ENCODE results near the gene KIAA1549.
A peak's percentile ranks its signal among the peaks of the same experiment; 100 is the strongest.

Gene KIAA1549

GRCh38 chr7:138903859-138904435 is 77.2 kb downstream of the KIAA1549 start:
- no peak for DNase-seq (ENCODE audit: low read depth)

DNA sequence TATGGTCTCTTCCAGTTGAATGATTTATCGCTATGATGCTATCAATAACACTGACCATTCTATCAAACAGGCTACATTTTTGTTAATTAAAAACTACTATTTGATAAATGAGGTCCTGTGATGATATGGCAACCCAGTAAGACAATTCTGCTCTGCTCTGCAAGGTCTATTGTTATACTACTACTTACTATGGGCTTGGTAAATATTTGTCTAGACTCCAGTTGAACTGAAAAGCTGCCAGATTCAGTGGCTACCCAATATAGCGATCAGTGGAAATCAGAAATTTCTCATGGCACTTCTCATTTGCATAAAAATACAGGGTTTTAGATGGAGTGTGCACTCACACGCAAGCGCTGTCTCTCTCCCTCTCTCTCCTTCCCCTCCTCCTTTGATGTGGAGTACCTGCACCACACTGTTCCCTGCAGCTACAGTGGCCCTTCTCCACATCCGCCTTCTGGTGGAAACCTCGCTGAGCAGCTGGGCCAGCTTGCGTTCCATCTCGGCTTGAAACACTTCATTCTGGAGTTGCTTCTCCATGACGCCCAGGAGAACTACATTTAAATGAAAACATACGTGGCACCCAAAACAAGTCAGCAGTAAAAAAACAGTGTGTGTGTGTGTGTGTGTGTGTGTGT is 77.9 kb downstream of the KIAA1549 start:
- DNase-seq (ENCODE audit: low read depth): no peak

DNA sequence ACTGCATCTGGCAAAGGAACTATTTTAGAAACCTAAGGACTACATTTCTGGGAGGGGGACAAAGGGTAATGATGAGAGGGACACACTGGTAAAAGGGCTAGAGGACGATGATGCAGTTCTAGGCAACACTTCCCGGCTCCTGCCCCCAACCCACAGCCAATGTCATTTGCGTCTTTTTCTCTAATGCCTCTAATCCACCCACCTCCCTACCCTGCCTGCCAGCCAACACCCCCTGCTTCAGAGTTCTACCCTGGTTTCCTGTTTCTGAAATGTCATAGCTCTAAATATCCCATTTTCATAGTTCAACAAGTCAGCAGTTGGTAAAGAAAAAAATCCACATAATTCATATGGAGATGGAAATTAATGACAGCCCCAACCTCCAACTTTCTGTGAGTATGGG is 79.0 kb downstream of the KIAA1549 start:
- DNase-seq (ENCODE audit: low read depth): no peak

- no peak for DNase-seq (ENCODE audit: low read depth)
Measured at GRCh38 chr7:138900035-138900828, 81.0 kb downstream of the KIAA1549 start.

- DNase-seq (ENCODE audit: low read depth): no peak
Measured at GRCh38 chr7:138898802-138899201, 82.4 kb downstream of the KIAA1549 start.

DNA sequence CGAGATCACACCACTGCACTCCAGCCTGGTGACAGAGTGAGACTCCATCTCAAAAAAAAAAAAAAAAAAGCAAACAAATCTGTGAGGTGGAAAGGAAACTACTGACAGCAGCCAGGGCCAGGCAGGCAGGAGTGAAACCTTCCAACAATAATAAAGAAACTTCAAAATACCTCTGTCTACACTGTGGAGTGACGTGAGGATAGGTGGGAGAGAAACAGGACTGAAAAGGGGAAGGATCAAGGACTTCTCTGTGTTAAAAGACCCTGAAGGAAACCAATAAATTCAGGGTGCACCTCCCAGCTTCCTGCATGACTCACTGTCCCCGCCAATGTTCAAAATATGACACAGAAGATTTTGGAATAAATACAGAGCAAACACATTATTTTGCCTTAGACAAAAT is 82.9 kb downstream of the KIAA1549 start:
- DNase-seq (ENCODE audit: low read depth): no peak

GRCh38 chr7:138895679-138896078 is 85.5 kb downstream of the KIAA1549 start:
- DNase-seq (ENCODE audit: low read depth): no peak

DNA sequence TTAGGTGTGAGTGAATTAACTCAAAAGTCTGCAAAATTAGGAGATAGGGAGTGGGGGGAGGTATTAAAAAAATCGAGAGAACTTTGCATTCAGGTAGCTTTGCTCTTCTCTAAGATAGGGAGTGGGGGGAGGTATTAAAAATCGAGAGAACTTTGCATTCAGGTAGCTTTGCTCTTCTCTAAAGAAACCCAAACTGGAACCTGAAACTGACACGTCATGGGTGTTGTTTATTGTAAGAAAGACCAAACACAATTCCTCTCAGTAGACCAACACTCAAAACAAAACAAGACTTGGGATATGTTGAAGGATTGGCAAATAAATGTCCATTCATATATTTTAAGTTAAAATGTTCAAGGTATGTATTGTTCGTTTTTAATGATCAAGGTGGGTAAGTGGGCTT is 87.9 kb downstream of the KIAA1549 start:
- no peak for DNase-seq (ENCODE audit: low read depth)

GRCh38 chr7:138892812-138893211 is 88.4 kb downstream of the KIAA1549 start:
- DNase-seq (ENCODE audit: low read depth): no peak

DNA sequence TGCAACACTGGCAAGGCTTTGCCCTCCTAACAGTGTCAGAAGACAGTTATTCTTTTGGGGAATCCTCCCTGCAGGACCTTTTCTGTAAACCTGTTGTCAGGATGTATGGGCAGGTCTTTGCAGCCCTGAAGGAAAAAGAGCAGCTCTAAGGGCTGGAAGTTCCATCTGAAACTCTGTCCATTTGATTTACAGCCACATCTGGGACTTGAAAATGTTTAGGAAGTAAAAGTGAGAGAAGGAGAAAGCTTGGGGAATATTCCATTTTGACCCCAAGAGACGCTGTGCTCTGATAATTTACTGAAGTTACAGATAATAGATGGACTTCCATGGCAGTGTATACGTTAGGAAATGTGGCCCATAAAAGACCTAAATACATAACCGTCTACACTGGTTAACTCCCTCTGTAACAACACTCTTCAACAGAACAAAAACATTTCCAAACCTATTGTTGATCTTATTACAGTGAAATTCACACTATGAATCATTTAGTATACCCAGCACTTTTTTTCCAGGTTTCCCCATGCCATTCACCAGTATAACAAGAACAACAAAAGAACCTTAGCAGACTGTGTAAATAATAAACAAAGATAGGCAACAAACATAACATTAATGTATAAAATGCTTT is 89.1 kb downstream of the KIAA1549 start:
- DNase-seq (ENCODE audit: low read depth): no peak

DNA sequence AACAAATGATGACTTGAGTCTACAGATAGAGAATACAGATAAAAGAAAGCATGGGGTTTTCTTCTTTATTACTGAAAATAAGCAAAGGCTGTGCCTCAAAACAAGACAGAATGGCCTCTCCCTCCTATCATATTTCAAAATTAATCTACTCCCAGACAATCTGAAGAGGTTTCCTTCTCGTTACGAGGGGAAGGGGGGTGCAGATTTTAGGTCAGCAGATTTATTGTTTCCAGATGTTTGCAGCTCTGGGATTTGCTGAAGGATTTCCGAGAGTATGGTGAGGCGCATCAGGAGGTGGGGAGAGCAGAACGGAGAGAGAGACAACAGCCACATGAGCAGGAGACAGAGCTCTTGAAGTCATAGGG is 89.8 kb downstream of the KIAA1549 start:
- peak; percentile 59 for DNase-seq (ENCODE audit: low read depth)

DNA sequence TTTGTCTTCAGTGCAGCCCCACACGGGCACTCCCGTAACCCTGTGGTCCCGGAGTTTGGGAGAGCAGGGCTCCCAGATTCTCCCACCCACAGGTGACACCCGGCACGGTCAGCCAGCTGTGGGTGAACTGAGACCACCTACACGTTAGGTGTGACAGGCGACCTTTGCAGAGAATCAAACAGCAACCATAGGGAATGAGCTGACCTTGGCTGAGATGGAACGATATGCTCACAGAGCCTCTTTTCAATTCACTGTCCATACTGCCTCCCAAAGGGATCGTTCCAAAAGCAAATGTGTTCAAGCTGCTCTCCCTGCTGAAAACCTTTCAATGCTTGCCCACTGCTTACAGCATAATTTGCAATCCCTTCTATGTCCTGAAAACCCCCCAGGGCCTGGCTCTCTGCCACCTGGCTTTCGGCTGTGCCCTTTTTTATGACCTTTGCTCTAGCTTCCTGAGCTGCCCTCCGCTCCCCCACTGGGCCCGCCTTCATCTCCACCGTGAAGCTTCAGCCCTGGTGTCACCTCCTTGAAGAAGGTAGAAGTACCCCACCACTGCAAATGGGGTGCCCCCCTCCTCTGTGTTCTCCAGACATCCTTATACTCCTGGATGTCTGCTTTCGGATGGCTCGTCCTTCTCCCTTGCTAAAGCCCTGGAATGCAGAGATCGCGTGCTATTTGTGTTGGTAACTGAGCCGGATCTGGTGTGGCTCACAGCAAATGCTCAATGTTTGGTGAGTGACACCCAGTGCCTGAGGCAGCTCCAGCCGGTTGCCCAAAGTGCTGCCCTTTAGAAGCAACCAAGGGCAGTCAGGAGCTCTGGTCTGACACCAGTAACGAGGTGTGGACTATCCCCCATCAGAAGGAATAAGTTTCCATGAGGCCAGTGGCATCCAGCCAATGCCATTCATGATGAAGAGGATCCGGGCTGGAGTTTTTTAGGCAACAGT is 90.4 kb downstream of the KIAA1549 start:
- peak; percentile 92 for DNase-seq (ENCODE audit: low read depth)

- no peak for DNase-seq (ENCODE audit: low read depth)
Measured at GRCh38 chr7:138889582-138890498, 91.3 kb downstream of the KIAA1549 start.

DNA sequence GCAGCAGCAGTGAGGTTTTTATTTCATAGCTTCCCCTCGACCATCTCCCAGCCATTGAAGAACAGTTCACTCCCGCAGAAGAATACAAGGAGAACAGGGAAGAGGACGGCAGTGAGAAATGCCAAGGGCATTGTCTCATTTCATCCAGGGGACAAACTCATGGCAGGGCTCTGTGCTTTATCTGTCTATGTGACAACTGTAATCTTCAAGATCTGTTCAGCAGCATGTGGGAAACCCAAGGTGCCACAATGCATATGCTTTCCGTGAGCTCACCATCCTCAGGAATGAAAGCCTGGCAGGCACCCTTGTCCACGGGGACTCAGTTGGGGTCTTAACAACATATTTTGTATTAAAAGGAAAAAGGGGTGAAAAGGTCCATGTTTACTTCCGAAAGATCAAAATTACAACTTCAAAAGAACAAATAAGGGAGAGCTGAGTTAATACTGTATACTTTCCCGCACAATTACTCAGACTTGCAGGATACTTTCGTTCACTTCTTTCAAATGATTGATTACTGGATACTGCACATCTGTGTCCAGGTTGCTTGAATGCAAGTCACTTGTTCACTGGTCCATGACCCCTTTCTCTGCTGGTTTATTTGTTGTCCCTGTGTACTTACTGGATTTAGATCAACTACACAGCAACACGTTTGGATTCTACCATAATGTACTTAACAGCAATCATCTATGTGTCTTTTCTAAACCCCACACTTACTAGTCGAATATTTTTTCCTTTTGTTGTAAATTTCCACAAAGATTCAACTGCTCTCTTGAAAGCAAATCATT is 93.1 kb downstream of the KIAA1549 start:
- DNase-seq (ENCODE audit: low read depth): no peak

DNA sequence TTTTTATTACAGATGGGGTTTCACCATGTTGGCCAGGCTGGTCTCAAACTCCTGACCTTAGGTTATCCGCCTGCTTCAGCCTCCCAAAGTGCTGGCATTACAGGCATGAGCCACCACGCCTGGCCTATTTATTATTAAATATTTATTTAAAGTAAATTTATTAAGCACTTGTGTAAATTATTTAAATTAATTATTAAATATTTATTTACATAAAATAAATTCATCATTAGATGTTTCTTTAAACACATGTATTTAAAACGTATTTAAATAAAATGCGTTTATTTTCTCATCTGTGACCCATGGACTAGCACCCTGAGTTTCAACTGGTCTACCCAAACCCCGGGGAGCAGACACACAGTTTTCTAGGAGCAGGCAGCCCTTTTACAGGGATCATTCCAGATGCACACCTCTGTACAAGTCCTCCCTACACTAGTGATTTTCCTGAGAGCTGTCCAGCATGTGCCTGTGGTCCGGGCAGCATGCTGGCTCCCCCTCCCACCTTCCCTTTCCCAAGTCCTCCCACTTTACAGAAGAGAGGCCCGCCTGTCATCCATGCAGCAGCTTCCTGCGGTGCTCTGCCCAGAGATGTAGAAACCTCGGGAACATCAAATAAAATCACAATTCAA is 94.0 kb downstream of the KIAA1549 start:
- no peak for DNase-seq (ENCODE audit: low read depth)

DNA sequence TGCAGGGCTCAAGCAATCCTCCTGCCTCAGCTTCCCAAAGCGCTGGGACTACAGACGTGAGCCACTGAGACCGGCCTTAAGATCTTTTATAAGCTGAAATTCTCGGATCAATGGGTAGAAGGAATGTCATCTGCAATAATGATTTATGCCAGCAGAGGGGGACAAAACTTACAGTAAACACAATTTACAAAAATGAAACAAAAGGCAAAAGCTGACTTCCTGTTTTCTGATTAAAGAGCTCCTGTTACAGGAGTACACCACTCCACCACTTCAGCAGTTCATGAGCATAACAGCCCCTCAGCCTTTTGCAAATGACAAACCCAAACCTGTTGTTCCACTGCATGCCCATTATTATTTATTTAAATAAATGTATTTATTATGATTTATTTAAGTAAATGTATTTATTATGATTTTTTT is 94.7 kb downstream of the KIAA1549 start:
- peak; percentile 54 for DNase-seq (ENCODE audit: low read depth)

GRCh38 chr7:138885383-138886147 is 95.6 kb downstream of the KIAA1549 start:
- DNase-seq (ENCODE audit: low read depth): no peak

DNA sequence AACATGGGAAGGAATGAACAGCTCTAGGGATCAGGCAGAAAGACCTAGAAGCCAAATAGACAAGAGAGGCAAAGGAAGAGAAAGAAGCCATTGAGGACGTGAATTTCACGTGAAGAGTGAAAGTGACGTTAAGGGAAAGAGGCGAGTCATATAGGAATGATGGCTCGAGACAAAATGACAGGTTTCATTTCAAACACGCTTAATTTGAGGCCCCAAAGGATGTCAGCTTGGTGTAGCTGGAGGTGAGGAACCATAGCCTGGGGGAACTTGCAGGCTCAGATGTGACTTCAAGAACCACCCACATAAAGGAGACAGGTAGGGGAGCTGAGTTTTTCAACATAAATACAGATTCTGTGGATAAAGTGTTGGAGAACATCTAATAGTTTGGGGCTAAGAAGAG is 98.9 kb downstream of the KIAA1549 start:
- DNase-seq (ENCODE audit: low read depth): no peak
